ENCODE measurements around the gene DACT2.
"Not testable (repeated sequence)": the region's sequence is repeated elsewhere in the genome, so short reads cannot be mapped to it uniquely, and the experiment has no call there.

The DACT2 gene

GRCh38 chr6:168318090-168318489 is 1.5 kb downstream of the DACT2 start:
- H3K4me1 ChIP-seq (ENCODE audit: control insufficient read depth, insufficient read depth, low read length): no peaks in the 10 kb centered on the region
- no peak for DNase-seq (ENCODE audit: low read depth)
- H3K27me3 ChIP-seq (replicated peaks; ENCODE audit: control insufficient read depth, insufficient read depth, low read length): peaks cover 35% of the 10 kb centered on the region
- no peaks in the 10 kb centered on the region for H3K36me3 ChIP-seq (ENCODE audit: control insufficient read depth, insufficient read depth, low read length, severe bottlenecking)
- H3K4me3 ChIP-seq (ENCODE audit: low read length): no peak overlapping the region
- peaks cover 15% of the 10 kb centered on the region for H3K9me3 ChIP-seq (ENCODE audit: control insufficient read depth, low read length)
- H3K9ac ChIP-seq (ENCODE audit: low read length): no peak overlapping the region

GRCh38 chr6:168315596-168315995 is 4.0 kb downstream of the DACT2 start:
- H3K4me1 ChIP-seq (ENCODE audit: control insufficient read depth, insufficient read depth, low read length): no peaks in the 10 kb centered on the region
- DNase-seq (ENCODE audit: low read depth): no peak
- H3K9me3 ChIP-seq (ENCODE audit: control insufficient read depth, low read length): peaks cover 3% of the 10 kb centered on the region
- H3K4me3 ChIP-seq (ENCODE audit: low read length): no peak overlapping the region
- H3K36me3 ChIP-seq (ENCODE audit: control insufficient read depth, insufficient read depth, low read length, severe bottlenecking): no peaks in the 10 kb centered on the region
- H3K9ac ChIP-seq (ENCODE audit: low read length): no peak overlapping the region
- peaks cover 23% of the 10 kb centered on the region for H3K27me3 ChIP-seq (replicated peaks; ENCODE audit: control insufficient read depth, insufficient read depth, low read length)

GRCh38 chr6:168314948-168315347 is 4.6 kb downstream of the DACT2 start:
- Histone ChIP-seq H3K9ac (ENCODE audit: low read length) (no peak overlapping the region), H3K27me3 (replicated peaks; ENCODE audit: control insufficient read depth, insufficient read depth, low read length) (peaks cover 19% of the 10 kb centered on the region), H3K36me3 (ENCODE audit: control insufficient read depth, insufficient read depth, low read length, severe bottlenecking) (no peaks in the 10 kb centered on the region), H3K4me1 (ENCODE audit: control insufficient read depth, insufficient read depth, low read length) (no peaks in the 10 kb centered on the region), H3K4me3 (ENCODE audit: low read length) (no peak overlapping the region), H3K9me3 (ENCODE audit: control insufficient read depth, low read length) (no peaks in the 10 kb centered on the region)
- DNase-seq (ENCODE audit: low read depth): no peak

- Histone ChIP-seq H3K9ac (ENCODE audit: low read length) (no peak overlapping the region), H3K27me3 (replicated peaks; ENCODE audit: control insufficient read depth, insufficient read depth, low read length) (peaks cover 17% of the 10 kb centered on the region), H3K4me3 (ENCODE audit: low read length) (no peak overlapping the region), H3K4me1 (ENCODE audit: control insufficient read depth, insufficient read depth, low read length) (no peaks in the 10 kb centered on the region), H3K9me3 (ENCODE audit: control insufficient read depth, low read length) (no peaks in the 10 kb centered on the region), H3K36me3 (ENCODE audit: control insufficient read depth, insufficient read depth, low read length, severe bottlenecking) (no peaks in the 10 kb centered on the region)
- DNase-seq (ENCODE audit: low read depth): no peak
Observed at GRCh38 chr6:168314021-168314420, 5.6 kb downstream of the DACT2 start.

GRCh38 chr6:168313431-168314011 is 6.1 kb downstream of the DACT2 start:
- H3K36me3 ChIP-seq (ENCODE audit: control insufficient read depth, insufficient read depth, low read length, severe bottlenecking): no peaks in the 10 kb centered on the region
- no peaks in the 10 kb centered on the region for H3K4me1 ChIP-seq (ENCODE audit: control insufficient read depth, insufficient read depth, low read length)
- DNase-seq (ENCODE audit: low read depth): no peak
- H3K9ac ChIP-seq (ENCODE audit: low read length): no peak overlapping the region
- no peak overlapping the region for H3K4me3 ChIP-seq (ENCODE audit: low read length)
- H3K27me3 ChIP-seq (replicated peaks; ENCODE audit: control insufficient read depth, insufficient read depth, low read length): peaks cover 12% of the 10 kb centered on the region
- no peaks in the 10 kb centered on the region for H3K9me3 ChIP-seq (ENCODE audit: control insufficient read depth, low read length)

GRCh38 chr6:168312125-168312507 is 7.5 kb downstream of the DACT2 start:
- H3K27me3 ChIP-seq (replicated peaks; ENCODE audit: control insufficient read depth, insufficient read depth, low read length); H3K4me3 ChIP-seq (ENCODE audit: low read length); DNase-seq (ENCODE audit: low read depth); H3K36me3 ChIP-seq (ENCODE audit: control insufficient read depth, insufficient read depth, low read length, severe bottlenecking); H3K9me3 ChIP-seq (ENCODE audit: control insufficient read depth, low read length); H3K4me1 ChIP-seq (ENCODE audit: control insufficient read depth, insufficient read depth, low read length); H3K9ac ChIP-seq (ENCODE audit: low read length): not testable (repeated sequence)

- no peak for DNase-seq (ENCODE audit: low read depth)
- Histone ChIP-seq H3K36me3 (ENCODE audit: control insufficient read depth, insufficient read depth, low read length, severe bottlenecking) (no peaks in the 10 kb centered on the region), H3K4me3 (ENCODE audit: low read length) (no peak overlapping the region), H3K27me3 (replicated peaks; ENCODE audit: control insufficient read depth, insufficient read depth, low read length) (peaks cover 7% of the 10 kb centered on the region), H3K4me1 (ENCODE audit: control insufficient read depth, insufficient read depth, low read length) (no peaks in the 10 kb centered on the region), H3K9ac (ENCODE audit: low read length) (no peak overlapping the region), H3K9me3 (ENCODE audit: control insufficient read depth, low read length) (no peaks in the 10 kb centered on the region)
Observed at GRCh38 chr6:168311410-168312124, 8.0 kb downstream of the DACT2 start.

GRCh38 chr6:168310945-168311344 is 8.6 kb downstream of the DACT2 start:
- no peaks in the 10 kb centered on the region for H3K36me3 ChIP-seq (ENCODE audit: control insufficient read depth, insufficient read depth, low read length, severe bottlenecking)
- H3K4me1 ChIP-seq (ENCODE audit: control insufficient read depth, insufficient read depth, low read length): no peaks in the 10 kb centered on the region
- peaks cover 8% of the 10 kb centered on the region for H3K27me3 ChIP-seq (replicated peaks; ENCODE audit: control insufficient read depth, insufficient read depth, low read length)
- H3K9me3 ChIP-seq (ENCODE audit: control insufficient read depth, low read length): no peaks in the 10 kb centered on the region
- H3K9ac ChIP-seq (ENCODE audit: low read length): no peak overlapping the region
- no peak for DNase-seq (ENCODE audit: low read depth)
- no peak overlapping the region for H3K4me3 ChIP-seq (ENCODE audit: low read length)

- no peaks in the 10 kb centered on the region for H3K9me3 ChIP-seq (ENCODE audit: control insufficient read depth, low read length)
- H3K4me3 ChIP-seq (ENCODE audit: low read length): no peak overlapping the region
- H3K36me3 ChIP-seq (ENCODE audit: control insufficient read depth, insufficient read depth, low read length, severe bottlenecking): no peaks in the 10 kb centered on the region
- no peak for DNase-seq (ENCODE audit: low read depth)
- no peak overlapping the region for H3K9ac ChIP-seq (ENCODE audit: low read length)
- H3K27me3 ChIP-seq (replicated peaks; ENCODE audit: control insufficient read depth, insufficient read depth, low read length): peaks cover 14% of the 10 kb centered on the region
- no peaks in the 10 kb centered on the region for H3K4me1 ChIP-seq (ENCODE audit: control insufficient read depth, insufficient read depth, low read length)
Observed at GRCh38 chr6:168310403-168310802, 9.2 kb downstream of the DACT2 start.

GRCh38 chr6:168309997-168310396 is 9.6 kb downstream of the DACT2 start:
- Histone ChIP-seq H3K36me3 (ENCODE audit: control insufficient read depth, insufficient read depth, low read length, severe bottlenecking) (no peaks in the 10 kb centered on the region), H3K4me1 (ENCODE audit: control insufficient read depth, insufficient read depth, low read length) (no peaks in the 10 kb centered on the region), H3K9me3 (ENCODE audit: control insufficient read depth, low read length) (no peaks in the 10 kb centered on the region), H3K4me3 (ENCODE audit: low read length) (no peak overlapping the region), H3K27me3 (replicated peaks; ENCODE audit: control insufficient read depth, insufficient read depth, low read length) (peaks cover 15% of the 10 kb centered on the region), H3K9ac (ENCODE audit: low read length) (no peak overlapping the region)
- DNase-seq (ENCODE audit: low read depth): no peak

- Histone ChIP-seq H3K9me3 (ENCODE audit: control insufficient read depth, low read length) (no peaks in the 10 kb centered on the region), H3K36me3 (ENCODE audit: control insufficient read depth, insufficient read depth, low read length, severe bottlenecking) (no peaks in the 10 kb centered on the region), H3K4me1 (ENCODE audit: control insufficient read depth, insufficient read depth, low read length) (no peaks in the 10 kb centered on the region), H3K9ac (ENCODE audit: low read length) (no peak overlapping the region), H3K4me3 (ENCODE audit: low read length) (no peak overlapping the region), H3K27me3 (replicated peaks; ENCODE audit: control insufficient read depth, insufficient read depth, low read length) (peaks cover 19% of the 10 kb centered on the region)
- no peak for DNase-seq (ENCODE audit: low read depth)
Observed at GRCh38 chr6:168309183-168309582, 10.4 kb downstream of the DACT2 start.

Data from adipocyte (in vitro differentiated cells).